ENCODE data around the gene LY6G5B. TPM values are rescaled to one million over a fixed set of nuclear protein-coding genes. Genes with fewer than 3 reads are reported as not detected.

Gene LY6G5B
- total RNA-seq, 6 experiments from 2014 or later = 0.98 to 5.7 (median 2.6) TPM

DNA sequence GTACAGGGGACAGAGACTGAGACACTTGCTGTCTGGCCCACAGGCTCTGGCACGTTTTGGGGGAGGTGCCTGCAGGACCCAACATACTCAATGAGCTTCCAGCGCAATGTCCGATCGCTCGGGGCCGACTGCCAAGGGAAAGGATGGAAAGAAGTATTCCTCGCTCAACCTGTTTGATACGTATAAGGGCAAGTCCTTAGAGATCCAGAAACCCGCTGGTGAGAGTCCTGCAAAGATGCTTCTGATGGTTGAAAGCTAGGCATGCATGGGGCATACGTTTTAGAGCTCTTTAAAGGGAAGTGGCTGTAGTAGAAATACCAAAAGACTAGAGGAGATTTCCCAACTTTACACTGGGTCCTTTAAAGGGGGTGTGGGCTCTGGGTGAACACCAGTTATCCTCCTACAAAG lies 47.1 kb upstream of the LY6G5B start:
- DNase-seq = no peak
- no peak for TF ChIP-seq POLR2A (IDR thresholded peaks at IDR 0.05)
- TF ChIP-seq, protein P1, sequence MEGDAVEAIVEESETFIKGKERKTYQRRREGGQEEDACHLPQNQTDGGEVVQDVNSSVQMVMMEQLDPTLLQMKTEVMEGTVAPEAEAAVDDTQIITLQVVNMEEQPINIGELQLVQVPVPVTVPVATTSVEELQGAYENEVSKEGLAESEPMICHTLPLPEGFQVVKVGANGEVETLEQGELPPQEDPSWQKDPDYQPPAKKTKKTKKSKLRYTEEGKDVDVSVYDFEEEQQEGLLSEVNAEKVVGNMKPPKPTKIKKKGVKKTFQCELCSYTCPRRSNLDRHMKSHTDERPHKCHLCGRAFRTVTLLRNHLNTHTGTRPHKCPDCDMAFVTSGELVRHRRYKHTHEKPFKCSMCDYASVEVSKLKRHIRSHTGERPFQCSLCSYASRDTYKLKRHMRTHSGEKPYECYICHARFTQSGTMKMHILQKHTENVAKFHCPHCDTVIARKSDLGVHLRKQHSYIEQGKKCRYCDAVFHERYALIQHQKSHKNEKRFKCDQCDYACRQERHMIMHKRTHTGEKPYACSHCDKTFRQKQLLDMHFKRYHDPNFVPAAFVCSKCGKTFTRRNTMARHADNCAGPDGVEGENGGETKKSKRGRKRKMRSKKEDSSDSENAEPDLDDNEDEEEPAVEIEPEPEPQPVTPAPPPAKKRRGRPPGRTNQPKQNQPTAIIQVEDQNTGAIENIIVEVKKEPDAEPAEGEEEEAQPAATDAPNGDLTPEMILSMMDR (IDR thresholded peaks at IDR 0.05) = no peak
- intact Hi-C loops (cut with DNase I) = no loop called here
- H3K9me3 ChIP-seq = no peaks in the 10 kb centered on the region
- 77% methylated on average over 9 of the region's 10 CpGs for WGBS (ENCODE audit: insufficient coverage, low coverage, low lambda C conversion rate, missing lambda C conversion rate)
- H3K27me3 ChIP-seq = no peaks in the 10 kb centered on the region
- no peak overlapping the region for H3K4me3 ChIP-seq
- H3K4me1 ChIP-seq = peaks cover 0 to 8% (median 4%) of the 10 kb centered on the region in 4 donors
- peak overlapping the region in 1 of 3 donors; percentile 13 for H3K27ac ChIP-seq
- ATAC-seq = no peak
- H3K36me3 ChIP-seq = peaks cover 12 to 45% (median 31%) of the 10 kb centered on the region in 4 donors

DNA sequence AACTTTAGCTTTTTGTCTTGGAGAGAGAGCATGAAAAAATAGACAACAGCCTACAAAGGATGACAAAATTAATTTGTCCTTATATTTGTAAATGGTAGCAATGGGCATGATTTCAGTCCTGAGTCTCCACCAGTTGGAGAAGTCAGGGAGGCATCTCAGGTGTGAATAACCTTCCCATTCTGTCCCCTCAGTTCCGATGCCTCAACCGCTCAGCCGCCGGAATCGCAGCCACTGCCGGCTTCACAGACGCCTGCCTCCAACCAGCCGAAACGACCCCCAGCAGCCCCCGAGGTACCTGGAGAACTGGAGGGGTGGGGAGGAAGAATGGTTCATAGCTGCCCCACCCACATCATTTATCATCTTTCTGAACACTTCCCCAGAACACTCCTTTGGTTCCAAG lies 45.7 kb upstream of the LY6G5B start:
- ATAC-seq (no peak), DNase-seq (no peak)
- Histone ChIP-seq H3K27me3 (no peaks in the 10 kb centered on the region), H3K36me3 (peaks cover 12 to 59% (median 37%) of the 10 kb centered on the region in 4 donors), H3K27ac (no peak overlapping the region), H3K4me1 (peaks cover 0 to 8% (median 4%) of the 10 kb centered on the region in 4 donors), H3K4me3 (no peak overlapping the region), H3K9me3 (no peaks in the 10 kb centered on the region)
- intact Hi-C loops (cut with DNase I) = no loop called here
- no peak for TF ChIP-seq POLR2A (IDR thresholded peaks at IDR 0.05)
- TF ChIP-seq, protein P1 (IDR thresholded peaks at IDR 0.05) = no peak
- no CpG with 5 or more reads among the region's 10 CpGs for WGBS (ENCODE audit: insufficient coverage, low coverage, low lambda C conversion rate, missing lambda C conversion rate)

DNA sequence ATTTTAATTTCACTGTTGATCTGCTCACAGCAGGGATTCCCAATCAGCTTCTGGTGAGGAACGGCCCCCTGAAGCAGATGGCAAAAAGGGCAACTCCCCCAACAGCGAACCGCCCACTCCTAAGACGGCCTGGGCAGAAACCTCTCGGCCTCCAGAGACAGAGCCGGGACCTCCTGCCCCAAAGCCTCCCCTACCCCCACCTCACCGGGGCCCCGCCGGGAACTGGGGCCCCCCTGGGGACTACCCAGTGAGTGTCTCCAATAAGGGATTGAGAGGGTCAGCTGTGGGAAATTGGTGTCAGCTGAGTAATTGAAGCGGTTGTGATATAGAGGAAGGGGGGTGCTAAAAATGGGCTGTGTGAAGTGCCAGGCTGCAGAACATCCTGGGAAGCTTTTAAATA lies 42.8 kb upstream of the LY6G5B start:
- no peaks in the 10 kb centered on the region for H3K27me3 ChIP-seq
- no peak for TF ChIP-seq POLR2A (IDR thresholded peaks at IDR 0.05)
- TF ChIP-seq, protein P1 (IDR thresholded peaks at IDR 0.05) = no peak
- H3K4me1 ChIP-seq = peaks cover 0 to 4% (median under 1%) of the 10 kb centered on the region in 4 donors
- no peak overlapping the region for H3K4me3 ChIP-seq
- intact Hi-C loops (cut with DNase I) = no loop called here
- no peak overlapping the region for H3K27ac ChIP-seq
- peaks cover 17 to 88% (median 54%) of the 10 kb centered on the region in 4 donors for H3K36me3 ChIP-seq
- no peak for DNase-seq
- 93% methylated on average over 5 of the region's 10 CpGs for WGBS (ENCODE audit: insufficient coverage, low coverage, low lambda C conversion rate, missing lambda C conversion rate)
- no peaks in the 10 kb centered on the region for H3K9me3 ChIP-seq
- ATAC-seq = no peak

DNA sequence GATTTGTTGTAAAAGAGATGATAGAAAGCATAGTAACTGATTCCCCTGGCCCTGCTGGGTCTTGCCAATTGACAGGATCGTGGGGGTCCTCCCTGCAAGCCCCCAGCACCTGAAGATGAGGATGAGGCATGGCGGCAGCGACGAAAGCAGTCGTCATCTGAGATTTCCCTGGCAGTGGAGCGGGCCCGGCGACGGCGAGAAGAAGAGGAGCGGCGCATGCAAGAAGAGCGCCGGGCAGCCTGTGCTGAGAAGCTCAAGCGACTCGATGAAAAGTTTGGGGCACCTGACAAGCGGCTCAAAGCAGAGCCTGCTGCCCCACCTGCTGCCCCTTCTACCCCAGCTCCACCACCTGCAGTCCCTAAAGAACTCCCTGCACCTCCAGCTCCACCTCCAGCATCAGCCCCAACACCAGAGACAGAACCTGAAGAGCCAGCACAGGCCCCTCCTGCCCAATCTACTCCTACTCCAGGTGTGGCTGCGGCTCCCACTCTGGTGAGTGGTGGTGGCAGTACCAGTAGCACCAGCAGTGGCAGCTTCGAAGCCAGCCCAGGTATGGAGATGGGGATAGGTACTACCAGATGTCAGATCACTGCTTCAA lies 42.0 kb upstream of the LY6G5B start:
- H3K27me3 ChIP-seq = no peaks in the 10 kb centered on the region

More for the DNA sequence above, 42.0 kb upstream of the LY6G5B start:
- intact Hi-C loops (cut with DNase I) = no loop called here
- no peak for TF ChIP-seq POLR2A (IDR thresholded peaks at IDR 0.05)
- TF ChIP-seq, protein P1 (IDR thresholded peaks at IDR 0.05) = no peak
- no peaks in the 10 kb centered on the region for H3K9me3 ChIP-seq
- H3K36me3 ChIP-seq = peaks cover 17 to 96% (median 54%) of the 10 kb centered on the region in 4 donors
- no peak overlapping the region for H3K4me3 ChIP-seq
- no peak for ATAC-seq
- no peaks in the 10 kb centered on the region for H3K4me1 ChIP-seq
- WGBS (ENCODE audit: insufficient coverage, low coverage, low lambda C conversion rate, missing lambda C conversion rate) = 95% methylated on average over 12 of the region's 19 CpGs
- H3K27ac ChIP-seq = no peak overlapping the region
- DNase-seq = no peak

All from right lobe of liver (tissue), 6 donors.